ENCODE results near the gene ARMC6. TPM values are rescaled to one million over a fixed set of nuclear protein-coding genes. Genes with fewer than 3 reads are reported as not detected.

Gene ARMC6
- total and polyA plus RNA-seq, 2 of the 13 experiments (the other 11 are each of a cell fraction or from before 2014, with no cell fraction given): 16.2 to 36.8 TPM

DNA sequence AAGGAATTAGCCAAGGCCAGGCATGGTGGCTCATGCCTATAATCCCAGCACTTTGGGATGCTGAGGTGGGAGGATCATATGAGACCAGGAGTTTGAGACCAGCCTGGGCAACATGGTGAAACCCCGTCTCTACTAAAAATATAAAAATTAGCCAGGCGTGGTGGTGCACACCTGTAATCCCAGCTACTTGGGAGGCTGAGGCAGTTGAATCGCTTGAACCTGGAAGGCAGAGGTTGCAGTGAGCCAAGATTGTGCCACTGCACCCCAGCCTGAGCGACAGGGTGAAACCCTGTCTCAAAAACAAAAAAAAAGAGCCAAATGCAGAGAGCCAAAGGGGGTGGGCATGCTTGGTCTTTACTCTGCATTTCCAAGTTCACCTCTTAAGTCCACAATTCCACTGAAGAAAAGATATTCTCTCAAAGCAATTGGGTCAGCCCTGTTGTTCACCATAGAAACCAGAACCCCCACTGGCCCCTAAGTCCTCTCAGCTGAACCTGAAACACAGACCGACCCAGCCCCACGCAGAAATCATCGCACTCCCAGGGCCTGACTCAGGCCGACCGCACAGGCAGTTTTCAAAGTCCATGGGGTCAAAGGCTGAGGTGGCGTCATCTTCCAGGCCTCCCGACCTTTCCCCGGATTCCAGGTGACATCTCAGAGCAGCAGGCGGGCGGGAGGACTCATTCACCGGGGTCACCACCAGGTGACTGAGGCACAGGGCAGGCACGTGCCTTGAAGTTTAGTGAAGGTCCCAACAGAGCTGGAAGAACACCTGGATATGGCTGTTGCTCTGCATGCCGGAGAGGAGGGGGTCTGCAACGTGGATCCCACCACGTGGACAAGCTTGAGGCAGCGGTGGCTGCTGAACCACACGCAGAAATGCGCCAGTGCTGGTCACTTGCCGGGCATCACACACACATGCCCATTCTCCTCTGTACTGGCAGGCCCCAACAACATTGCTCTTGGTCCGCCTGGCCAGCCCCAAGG lies 63.5 kb downstream of the ARMC6 start:
- peak overlapping the region; percentile 99 for H3K27ac ChIP-seq (ENCODE audit: extremely low read length, insufficient read depth, low read length)
- POLR2A ChIA-PET: interaction anchor here (1.1 to 1.7 kb wide), 4 partner anchors 9 to 34 kb away, joined by 3 to 9 read pairs (median 6); partner anchors contain the start of gene SLC25A42
- TF ChIP-seq KMT2A (CRISPR knock-in tag; IDR thresholded peaks at IDR 0.05): no peak
- TF ChIP-seq, protein P1, sequence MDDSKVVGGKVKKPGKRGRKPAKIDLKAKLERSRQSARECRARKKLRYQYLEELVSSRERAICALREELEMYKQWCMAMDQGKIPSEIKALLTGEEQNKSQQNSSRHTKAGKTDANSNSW (CRISPR knock-in tag; IDR thresholded peaks at IDR 0.05; ENCODE audit: borderline replicate concordance): peak; percentile 88; the same call in 1 of the 2 replicates
- peak; percentile 70 for TF ChIP-seq GATAD1 (CRISPR knock-in tag; IDR thresholded peaks at IDR 0.05)
- TF ChIP-seq, protein P2, sequence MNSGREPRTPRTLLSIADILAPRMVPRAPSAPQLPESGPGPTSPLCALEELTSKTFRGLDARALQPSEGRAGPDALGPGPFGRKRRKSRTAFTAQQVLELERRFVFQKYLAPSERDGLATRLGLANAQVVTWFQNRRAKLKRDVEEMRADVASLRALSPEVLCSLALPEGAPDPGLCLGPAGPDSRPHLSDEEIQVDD (CRISPR knock-in tag; IDR thresholded peaks at IDR 0.05; ENCODE audit: borderline replicate concordance): no peak
- TF ChIP-seq, protein P3, sequence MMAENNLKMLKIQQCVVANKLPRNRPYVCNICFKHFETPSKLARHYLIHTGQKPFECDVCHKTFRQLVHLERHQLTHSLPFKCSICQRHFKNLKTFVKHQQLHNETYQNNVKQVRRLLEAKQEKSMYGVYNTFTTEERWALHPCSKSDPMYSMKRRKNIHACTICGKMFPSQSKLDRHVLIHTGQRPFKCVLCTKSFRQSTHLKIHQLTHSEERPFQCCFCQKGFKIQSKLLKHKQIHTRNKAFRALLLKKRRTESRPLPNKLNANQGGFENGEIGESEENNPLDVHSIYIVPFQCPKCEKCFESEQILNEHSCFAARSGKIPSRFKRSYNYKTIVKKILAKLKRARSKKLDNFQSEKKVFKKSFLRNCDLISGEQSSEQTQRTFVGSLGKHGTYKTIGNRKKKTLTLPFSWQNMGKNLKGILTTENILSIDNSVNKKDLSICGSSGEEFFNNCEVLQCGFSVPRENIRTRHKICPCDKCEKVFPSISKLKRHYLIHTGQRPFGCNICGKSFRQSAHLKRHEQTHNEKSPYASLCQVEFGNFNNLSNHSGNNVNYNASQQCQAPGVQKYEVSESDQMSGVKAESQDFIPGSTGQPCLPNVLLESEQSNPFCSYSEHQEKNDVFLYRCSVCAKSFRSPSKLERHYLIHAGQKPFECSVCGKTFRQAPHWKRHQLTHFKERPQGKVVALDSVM (CRISPR knock-in tag; IDR thresholded peaks at IDR 0.05): peak; percentile 84; the same call in 1 of the 2 replicates
- TF ChIP-seq, protein P4, sequence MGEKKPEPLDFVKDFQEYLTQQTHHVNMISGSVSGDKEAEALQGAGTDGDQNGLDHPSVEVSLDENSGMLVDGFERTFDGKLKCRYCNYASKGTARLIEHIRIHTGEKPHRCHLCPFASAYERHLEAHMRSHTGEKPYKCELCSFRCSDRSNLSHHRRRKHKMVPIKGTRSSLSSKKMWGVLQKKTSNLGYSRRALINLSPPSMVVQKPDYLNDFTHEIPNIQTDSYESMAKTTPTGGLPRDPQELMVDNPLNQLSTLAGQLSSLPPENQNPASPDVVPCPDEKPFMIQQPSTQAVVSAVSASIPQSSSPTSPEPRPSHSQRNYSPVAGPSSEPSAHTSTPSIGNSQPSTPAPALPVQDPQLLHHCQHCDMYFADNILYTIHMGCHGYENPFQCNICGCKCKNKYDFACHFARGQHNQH (CRISPR knock-in tag; IDR thresholded peaks at IDR 0.05): peak; percentile 88; the same call in 1 of the 2 replicates
- TF ChIP-seq, protein P5, sequence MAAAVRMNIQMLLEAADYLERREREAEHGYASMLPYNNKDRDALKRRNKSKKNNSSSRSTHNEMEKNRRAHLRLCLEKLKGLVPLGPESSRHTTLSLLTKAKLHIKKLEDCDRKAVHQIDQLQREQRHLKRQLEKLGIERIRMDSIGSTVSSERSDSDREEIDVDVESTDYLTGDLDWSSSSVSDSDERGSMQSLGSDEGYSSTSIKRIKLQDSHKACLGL (CRISPR knock-in tag; IDR thresholded peaks at IDR 0.05): peak; percentile 26; the same call in 1 of the 2 replicates
- no peak for TF ChIP-seq THYN1 (CRISPR knock-in tag; IDR thresholded peaks at IDR 0.05; ENCODE audit: borderline replicate concordance, low read depth)
- peak; percentile 89 for TF ChIP-seq MIER3 (CRISPR knock-in tag; IDR thresholded peaks at IDR 0.05; ENCODE audit: borderline replicate concordance)
- TF ChIP-seq, protein P6, sequence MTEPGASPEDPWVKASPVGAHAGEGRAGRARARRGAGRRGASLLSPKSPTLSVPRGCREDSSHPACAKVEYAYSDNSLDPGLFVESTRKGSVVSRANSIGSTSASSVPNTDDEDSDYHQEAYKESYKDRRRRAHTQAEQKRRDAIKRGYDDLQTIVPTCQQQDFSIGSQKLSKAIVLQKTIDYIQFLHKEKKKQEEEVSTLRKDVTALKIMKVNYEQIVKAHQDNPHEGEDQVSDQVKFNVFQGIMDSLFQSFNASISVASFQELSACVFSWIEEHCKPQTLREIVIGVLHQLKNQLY (CRISPR knock-in tag; IDR thresholded peaks at IDR 0.05): peak; percentile 98
- peak; percentile 89 for TF ChIP-seq IRF2 (CRISPR knock-in tag; IDR thresholded peaks at IDR 0.05)
- TF ChIP-seq, protein P7, sequence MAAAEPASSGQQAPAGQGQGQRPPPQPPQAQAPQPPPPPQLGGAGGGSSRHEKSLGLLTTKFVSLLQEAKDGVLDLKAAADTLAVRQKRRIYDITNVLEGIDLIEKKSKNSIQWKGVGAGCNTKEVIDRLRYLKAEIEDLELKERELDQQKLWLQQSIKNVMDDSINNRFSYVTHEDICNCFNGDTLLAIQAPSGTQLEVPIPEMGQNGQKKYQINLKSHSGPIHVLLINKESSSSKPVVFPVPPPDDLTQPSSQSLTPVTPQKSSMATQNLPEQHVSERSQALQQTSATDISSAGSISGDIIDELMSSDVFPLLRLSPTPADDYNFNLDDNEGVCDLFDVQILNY (CRISPR knock-in tag; conservative IDR thresholded peaks at IDR 0.05): no peak
- peak; percentile 72; the same call in 1 of the 2 replicates for TF ChIP-seq ZNF451 (CRISPR knock-in tag; IDR thresholded peaks at IDR 0.05)
- peak; percentile 97 for TF ChIP-seq ZNF788 (CRISPR knock-in tag; IDR thresholded peaks at IDR 0.05; ENCODE audit: borderline replicate concordance)
- TF ChIP-seq, protein P8, sequence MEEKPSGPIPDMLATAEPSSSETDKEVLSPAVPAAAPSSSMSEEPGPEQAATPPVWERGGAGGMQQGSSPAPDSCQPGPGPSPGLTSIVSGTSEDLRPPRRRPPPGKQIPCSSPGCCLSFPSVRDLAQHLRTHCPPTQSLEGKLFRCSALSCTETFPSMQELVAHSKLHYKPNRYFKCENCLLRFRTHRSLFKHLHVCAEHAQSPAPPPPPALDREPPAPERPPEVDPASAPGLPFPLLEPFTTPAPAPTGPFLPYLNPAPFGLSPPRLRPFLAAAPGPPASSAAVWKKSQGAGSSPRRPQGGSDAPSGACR (CRISPR knock-in tag; IDR thresholded peaks at IDR 0.05): peak; percentile 96

More for the DNA sequence above, 63.5 kb downstream of the ARMC6 start:
- peak overlapping the region; percentile 34 for H3K4me2 ChIP-seq (ENCODE audit: low read depth, low read length)
- ATAC-seq (peak; percentile 63), FAIRE-seq (peak; percentile 99), DNase-seq (ENCODE audit: low spot score) (peak; percentile 93)
- 0 out of 6 replicates have a peak overlapping the region, but pooled peaks of 1 of the 3 experiments have one; percentile 12 for H3K4me3 ChIP-seq (replicated peaks in 1 of 3; ENCODE audit: insufficient read depth in 1 of 3, low read depth in 2 of 3, low read length in 3 of 3)
- H2AFZ ChIP-seq (ENCODE audit: low read length): no peak overlapping the region
- in situ Hi-C loops (cut with HindIII; ENCODE audit: extremely low pct_ligation_motif_present, low pct_unique_long_range_greater_than_20kb) (no loop called here), intact Hi-C loops (cut with micrococcal nuclease; ENCODE audit: unreplicated experiment) (loop anchor here (1.0 to 5.0 kb wide), 2 partner anchors 34 to 40 kb away; partner anchors contain the start of genes SLC25A42 and TMEM161A)
- no peaks in the 10 kb centered on the region for H4K20me1 ChIP-seq (ENCODE audit: insufficient read depth, low read length)
- peaks cover 85% of the 10 kb centered on the region for H3K4me1 ChIP-seq (ENCODE audit: insufficient read depth, low read length)
- 39% methylated on average over 11 of the region's 24 CpGs for WGBS (ENCODE audit: low lambda C conversion rate)
- H3K9me3 ChIP-seq (ENCODE audit: low read length): no peaks in the 10 kb centered on the region
- CTCF ChIA-PET (ENCODE audit: low intra/inter-chr PET ratio, low total read pairs): no interaction called here
- H3K27me3 ChIP-seq (ENCODE audit: control insufficient read depth in 1 of 2, insufficient read depth in 2 of 2, low read length in 2 of 2): no peaks in the 10 kb centered on the region
- TSS peak; percentile 78 for BruUV-seq (replicated peaks)
- H3K36me3 ChIP-seq (replicated peaks in 1 of 2; ENCODE audit: control insufficient read depth in 1 of 2, insufficient read depth in 2 of 2, low read length in 2 of 2): no peaks in the 10 kb centered on the region
- peak overlapping the region; percentile 61 for H3K9ac ChIP-seq (ENCODE audit: insufficient read depth, low read depth, low read length)
- no peaks in the 10 kb centered on the region for H3K79me2 ChIP-seq (ENCODE audit: insufficient read depth, low read length)

Measured in HepG2 (cell line).